GM21786 (cell line): ENCODE results near the gene CLINT1.
A peak's percentile ranks its signal among the peaks of the same experiment; 100 is the strongest.
"Not testable (repeated sequence)": the region's sequence is repeated elsewhere in the genome, so short reads cannot be mapped to it uniquely, and the experiment has no call there.

ENCODE experiments used
- ATAC-seq: cut with Tn5 transposase; IDR thresholded peaks from one replicate; pipeline ENCODE4 v1.9.1; 2021; ENCODE audit not compliant: unreplicated experiment

The CLINT1 gene

GRCh38 chr5:157864067-157864466, 5.1 kb upstream of the CLINT1 start:
- ATAC-seq = no peak

DNA sequence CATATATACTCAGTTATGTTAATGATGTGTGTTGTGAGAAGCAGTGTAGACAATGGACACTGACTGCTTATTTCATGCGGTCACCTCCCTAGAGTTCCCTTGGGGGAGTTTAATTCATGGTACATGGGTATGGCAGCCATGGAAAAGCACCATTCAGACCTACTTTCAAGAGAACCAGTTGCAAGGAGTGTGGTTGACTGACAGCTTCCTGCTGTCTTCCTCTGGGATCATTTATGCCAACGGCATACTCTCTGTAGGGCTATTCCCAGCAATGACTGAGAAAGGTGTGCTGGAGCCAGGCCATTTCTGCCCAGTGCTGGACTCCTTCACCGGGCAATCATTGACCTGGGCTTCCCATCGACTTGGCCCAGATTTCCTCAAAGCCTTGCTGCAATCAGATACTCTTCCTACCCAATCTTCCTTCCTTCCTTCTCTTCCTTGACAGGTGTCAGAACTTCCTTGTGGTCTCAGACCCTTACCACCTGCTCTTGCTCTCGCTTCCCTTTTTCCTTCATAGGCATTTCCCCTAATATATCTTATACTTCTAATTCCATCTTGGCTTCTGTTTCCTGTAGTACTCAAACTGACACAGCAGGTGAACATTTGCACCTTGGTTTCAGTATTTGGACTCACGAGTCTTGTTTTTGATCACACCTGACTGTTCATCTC, 3.4 kb upstream of the CLINT1 start:
- no peak for ATAC-seq

DNA sequence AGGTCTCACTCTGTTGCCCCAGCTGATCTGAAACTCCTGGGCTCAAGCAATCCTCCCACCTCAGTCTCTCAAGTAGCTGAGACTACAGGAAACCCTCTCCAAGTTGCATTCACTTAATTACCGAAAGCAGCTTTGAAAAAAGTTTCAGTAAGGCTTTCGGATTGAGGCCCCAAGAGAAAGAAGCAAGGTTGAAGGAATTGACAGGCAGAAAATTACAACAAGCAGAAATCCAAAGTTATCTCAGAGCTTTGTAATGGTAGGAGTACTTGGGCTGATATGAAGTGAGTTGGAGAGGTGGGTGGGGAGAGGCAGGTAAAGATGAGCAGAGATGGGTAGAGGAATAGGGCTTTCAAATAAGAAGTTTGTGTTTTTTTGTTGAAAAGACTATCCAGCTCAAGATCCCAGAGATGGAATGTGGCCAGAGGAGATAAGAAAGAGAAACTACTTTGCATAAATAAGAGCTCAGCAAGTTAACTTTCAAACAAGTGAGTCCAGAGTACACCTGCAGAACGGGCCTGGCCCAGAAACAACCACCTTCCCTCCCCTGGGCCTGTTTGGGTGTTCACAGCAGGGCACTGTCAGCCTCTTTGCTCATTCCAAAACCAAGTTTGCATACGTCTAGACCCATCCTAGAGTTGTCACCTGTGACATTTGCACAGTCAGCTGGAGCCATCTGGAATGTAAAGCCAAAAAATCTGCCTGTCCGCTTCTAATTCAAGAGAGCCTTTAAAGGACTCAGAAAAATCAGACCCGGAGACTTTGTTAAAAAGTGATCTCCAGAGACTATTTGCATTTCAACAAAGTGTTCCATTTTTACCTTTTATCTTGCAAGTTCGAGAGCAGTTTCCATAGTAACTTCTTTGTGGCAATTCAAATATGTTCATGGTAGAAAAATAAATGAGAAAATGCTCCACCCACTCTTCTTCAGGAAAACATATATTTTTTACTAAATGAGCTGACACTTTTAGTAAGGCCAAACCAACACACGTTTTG, 2.2 kb upstream of the CLINT1 start:
- ATAC-seq = peak; percentile 80

- ATAC-seq = no peak
These were observed 256 bp upstream of the CLINT1 start for GRCh38 chr5:157859227-157859575.

DNA sequence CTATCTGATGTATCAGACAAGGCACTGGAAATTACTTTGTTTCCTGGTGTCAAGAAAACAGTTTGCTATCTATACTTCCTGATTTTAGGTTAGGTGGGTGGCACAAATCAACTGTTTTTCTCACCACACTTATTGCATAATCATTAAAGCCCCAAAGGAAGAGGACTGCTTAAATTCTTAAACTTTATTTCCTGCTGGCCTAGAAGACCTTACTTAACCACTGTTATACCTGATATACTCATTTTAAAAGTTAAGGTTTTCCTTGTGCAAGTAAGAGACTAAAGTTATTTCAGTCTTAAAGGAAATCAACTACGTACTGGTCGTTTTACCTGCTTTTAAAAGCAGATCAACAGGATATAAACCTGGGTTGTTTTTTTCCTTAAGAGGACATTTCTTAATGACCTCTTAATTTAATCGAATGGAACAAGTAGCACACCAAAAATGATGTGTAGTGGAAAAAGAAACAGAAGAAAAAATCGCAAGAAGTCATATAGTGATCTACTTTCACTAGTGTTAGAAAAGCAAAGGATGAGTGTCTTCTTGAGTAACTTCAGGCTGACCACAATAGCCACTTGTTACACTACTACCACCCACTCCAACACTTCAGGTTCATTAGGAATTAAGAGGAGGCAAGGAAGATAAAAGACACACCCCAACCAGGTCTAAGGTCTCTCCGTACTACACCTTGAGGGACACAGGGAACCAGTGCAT, 974 bp downstream of the CLINT1 start:
- ATAC-seq = no peak

DNA sequence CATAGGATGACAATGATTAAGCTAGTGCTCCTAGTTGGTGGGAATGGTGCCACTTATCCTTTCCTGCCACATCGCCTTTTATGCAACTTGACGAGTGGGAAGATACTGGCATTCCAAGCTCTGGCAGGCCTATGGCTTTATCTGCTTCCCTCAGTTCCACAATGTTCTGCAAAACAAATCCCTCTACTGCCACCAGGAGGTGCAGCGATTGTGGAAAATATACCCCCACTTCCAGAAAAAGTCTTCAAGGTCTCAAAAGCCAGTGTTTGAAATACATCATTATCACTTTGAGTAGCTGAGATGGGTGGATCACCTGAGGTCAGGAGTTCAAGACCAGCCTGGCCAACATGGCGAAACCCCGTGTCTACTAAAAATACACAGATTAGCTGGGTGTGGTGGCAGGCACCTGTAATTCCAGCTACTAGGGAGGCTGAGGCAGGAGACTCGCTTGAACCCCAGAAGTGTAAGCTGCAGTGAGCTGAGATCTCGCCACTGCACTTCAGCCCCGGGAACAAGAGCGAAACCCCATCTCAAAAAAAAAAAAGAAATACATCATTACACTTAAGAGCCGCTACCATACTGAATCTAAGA, 3.4 kb downstream of the CLINT1 start:
- no peak for ATAC-seq

DNA sequence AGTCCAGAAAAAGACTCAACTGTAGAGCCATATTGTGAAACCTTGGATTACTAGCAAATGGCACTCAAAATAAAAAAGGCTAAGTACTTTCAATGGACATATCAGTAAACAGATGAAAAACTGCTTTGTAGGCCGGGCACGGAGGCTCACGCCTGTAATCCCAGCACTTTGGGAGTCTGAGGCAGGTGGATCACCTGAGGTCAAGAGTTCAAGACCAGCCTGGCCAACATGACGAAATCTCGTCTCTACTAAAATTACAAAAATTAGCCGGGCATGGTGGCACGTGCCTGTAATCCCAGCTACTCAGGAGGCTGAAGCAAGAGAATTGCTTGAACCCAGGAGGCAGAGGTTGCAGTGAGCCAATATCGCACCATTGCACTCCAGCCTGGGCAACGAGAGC, 5.6 kb downstream of the CLINT1 start:
- ATAC-seq = not testable (repeated sequence)

DNA sequence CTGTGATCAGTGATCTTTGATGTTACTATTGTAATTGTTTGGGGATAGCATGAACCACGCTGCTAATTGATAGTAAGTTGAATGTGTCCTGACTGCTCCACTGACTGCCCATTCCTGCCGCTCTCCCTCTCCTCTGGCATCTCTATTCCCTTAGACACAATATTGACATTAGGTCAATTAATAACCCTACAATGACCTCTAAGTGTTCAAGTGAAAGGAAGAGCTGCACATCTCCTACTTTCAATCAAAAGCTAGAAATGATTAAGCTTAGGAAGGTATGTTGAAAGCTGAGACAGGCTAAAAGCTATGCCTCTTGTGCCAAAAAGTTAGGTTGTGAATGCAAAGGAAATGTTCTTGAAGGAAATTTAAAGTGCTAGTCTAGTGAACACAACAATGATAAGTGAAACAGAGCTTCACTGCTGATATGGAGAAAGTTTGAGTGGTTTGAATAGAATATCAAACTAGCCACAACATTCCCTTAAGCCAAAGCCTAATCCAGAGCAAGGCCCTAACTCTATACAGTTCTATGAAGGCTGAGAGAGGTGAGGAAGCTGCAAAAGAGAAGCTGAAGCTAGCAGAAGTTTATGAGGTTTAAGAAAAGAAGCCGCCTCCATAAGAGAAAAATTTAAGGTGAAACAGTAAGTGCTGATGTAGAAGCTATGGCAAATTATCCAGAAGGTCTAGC, 12.9 kb downstream of the CLINT1 start:
- ATAC-seq = no peak

GRCh38 chr5:157842787-157843186, 16.2 kb downstream of the CLINT1 start:
- ATAC-seq = no peak

GRCh38 chr5:157842185-157842584, 16.8 kb downstream of the CLINT1 start:
- no peak for ATAC-seq

- no peak for ATAC-seq
These were observed 19.7 kb downstream of the CLINT1 start for GRCh38 chr5:157839157-157839795.

- no peak for ATAC-seq
These were observed 22.7 kb downstream of the CLINT1 start for GRCh38 chr5:157836121-157836753.

- no peak for ATAC-seq
These were observed 23.9 kb downstream of the CLINT1 start for GRCh38 chr5:157835041-157835440.

DNA sequence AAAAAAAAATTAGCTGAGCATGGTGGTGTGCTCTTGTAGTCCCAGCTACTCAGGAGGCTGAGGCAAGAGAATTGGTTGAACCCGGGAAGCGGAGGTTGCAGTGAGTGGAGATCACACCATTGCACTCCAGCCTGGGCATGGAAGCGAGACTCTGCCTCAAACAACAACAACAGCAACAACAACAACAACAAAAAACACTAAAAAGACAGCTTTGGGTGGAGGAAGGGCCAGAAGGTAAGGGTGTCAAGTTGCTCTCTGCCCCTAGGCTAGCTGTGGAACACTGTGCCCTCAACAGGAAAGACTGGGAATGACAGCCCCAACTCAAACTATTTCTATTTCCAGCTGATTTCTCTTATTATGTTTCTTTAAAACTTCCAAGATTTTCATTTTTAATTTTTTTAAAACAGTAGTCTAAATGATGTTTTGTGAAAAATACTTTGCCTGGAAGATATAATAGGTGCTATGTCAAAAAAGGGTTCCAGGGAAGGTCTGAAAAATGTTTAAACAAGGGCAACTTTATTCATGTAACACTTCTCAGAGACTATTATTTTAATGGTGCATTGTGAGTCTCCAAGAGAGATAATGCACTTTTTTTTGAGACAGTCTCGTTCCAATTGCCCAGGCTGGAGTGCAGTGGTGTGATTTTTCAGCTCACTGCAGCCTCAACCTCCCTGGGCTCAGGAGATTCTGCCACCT, 29.9 kb downstream of the CLINT1 start:
- ATAC-seq = no peak

DNA sequence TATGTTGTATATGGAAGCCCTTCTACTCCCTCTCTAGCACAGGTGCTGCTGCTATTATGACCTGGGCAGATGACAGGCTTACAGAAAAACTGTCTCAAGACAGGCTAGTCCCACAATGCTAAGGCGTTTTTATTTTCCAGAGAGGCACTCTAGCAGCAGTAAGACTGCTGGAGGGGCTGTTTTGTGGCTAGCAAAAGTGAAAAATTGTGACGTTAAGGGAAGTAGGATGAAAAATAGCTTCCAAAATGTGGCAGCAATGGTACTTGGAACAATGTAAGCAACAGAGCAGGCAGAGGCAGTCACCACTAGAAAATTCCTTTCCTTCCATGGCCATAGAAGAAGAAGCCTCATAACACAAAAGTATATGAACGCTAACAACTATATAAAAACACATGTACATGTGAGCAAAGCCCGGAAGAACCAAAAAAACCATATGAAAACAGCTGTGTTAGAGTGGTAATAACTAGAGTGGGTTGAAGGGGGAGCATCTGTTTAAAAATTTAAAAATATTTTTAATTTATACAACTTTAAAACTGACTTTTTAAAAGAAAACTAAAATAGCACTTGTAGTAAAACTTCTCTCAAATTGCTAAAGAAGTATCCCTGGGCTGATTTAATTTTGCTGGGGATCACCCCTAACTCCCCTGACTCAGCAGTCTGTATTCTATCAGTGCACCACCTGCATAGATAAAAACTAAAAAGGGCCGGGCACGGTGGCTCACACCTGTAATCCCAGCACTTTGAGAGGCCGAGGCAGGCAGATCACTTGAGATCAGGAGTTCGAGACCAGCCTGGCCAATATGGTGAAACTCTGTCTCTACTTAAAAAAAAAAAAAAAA, 30.6 kb downstream of the CLINT1 start:
- ATAC-seq = no peak

DNA sequence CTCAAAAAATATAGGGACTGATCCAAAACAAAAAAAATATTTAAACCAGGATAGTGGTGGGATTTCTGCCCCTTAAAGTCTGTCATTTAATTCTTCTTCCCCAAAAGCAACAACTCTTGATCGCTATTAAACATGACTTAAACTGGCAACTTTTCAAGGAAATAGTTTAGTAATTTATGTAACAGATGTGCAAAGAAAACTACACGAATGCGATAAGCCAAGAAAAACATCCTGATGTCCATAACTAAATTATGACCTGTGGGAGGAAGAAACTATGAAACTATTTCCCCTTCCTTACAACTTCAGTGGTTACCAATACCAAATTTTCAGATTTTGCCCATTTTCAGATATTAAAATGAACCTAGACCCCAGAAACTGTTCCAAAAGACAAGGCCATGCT, 31.5 kb downstream of the CLINT1 start:
- no peak for ATAC-seq

DNA sequence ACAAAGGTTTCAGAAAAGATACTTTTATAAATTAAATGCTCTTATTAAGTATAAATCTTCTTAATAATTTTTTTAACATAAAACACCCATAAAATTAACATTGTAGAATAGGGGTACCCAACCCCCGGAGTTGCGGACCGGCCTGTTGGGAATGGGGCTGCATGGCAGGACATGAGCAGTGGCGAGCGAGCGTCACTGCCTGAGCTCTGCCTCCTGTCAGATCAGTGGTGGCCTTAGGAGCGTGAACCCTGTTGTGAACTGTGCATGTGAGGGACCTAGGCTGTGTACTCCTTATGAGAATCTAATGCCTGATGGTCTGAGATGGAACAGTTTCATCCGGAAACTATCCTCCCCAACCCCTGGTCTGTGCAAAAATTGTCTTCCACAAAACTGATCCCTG, 35.3 kb downstream of the CLINT1 start:
- ATAC-seq = no peak
